NCI-H345 treated with DMSO at 0.1 percent for 48 hours (cell line): ENCODE measurements around the gene IL17F.

Experiments used
- DNase-seq: peaks from one replicate; lab custom pipeline; 2025; ENCODE audit not compliant: unreplicated experiment; lab: John Stamatoyannopoulos, UW

Gene IL17F

DNA sequence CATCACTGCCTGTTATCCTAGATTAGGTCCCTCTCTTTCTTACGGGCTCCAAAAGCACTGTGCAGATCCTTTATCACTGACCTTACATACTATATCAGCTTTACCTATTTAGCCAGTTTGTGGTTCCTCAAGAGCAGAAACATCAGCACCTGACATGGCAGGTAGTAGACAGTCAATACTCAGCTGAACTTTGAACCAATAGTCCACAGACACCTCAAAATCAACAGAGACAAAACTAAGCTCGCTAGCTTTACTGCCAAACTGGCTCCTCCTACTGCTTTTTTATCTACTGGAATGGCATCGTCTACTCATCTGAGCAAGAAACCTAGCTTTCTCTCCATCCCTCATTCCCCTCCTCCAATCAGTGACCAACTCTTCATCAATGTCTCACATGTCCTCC lies 52.5 kb downstream of the IL17F start:
- no peak for DNase-seq

DNA sequence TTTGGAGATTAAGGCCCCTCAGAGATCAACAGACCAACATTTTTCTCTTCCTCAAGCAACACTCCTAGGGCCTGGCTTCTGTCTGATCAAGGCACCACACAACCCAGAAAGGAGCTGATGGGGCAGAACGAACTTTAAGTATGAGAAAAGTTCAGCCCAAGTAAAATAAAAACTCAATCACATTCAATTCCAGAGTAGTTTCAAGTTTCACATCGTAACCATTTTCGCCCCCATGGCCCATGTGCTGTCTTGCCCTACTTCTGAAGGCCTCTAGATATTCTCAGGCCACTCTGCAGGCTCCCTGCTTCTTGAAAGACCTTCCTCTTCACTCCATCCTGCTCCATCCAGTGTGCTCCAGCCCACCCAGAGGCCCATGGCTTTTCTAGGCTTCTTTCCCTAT lies 53.9 kb downstream of the IL17F start:
- no peak for DNase-seq

DNA sequence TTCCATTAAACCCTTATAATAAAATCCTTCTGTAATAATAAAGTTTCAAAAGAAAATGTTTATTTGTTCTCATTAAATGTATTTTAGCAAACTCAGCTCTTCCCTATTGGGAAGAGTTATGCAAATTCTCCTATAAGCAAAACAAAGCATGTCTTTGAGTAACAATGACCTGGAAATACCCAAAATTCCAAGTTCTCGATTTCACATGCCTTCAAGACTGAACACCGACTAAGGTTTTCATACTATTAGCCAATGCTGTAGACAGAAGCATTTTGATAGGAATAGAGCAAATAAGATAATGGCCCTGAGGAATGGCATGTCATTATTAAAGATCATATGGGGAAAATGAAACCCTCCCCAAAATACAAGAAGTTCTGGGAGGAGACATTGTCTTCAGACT lies 54.3 kb downstream of the IL17F start:
- no peak for DNase-seq

DNA sequence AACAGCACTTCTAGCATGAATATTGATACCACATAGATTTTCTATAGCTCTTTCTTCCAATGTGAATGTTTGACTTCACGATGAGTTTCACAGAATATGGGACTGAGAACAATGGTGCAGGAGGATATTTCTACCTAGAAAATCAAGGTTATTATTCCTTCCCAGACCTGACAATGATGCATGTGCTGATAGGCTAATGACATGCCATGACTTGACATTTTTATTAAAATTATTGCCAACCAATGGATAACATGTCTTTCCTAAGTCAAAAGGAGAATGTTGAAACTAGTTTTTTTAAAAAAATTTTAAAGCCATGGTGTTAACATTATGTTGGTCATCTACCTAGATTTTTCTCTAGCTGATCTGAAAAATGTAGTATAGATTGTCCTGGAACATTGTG lies 57.2 kb downstream of the IL17F start:
- no peak for DNase-seq
